GM12891 (cell line): ENCODE results near the gene HAPLN2.

ENCODE experiments used
- PAX5 ChIP-seq: IDR thresholded peaks from 2 replicates; pipeline ENCODE4 v1.6.1; 2011; ENCODE audit warnings: low read length, moderate library complexity, mild to moderate bottlenecking; ENCODE audit not compliant: insufficient read depth, severe bottlenecking
- POLR2A ChIP-seq: IDR thresholded peaks from 2 replicates; pipeline ENCODE4 v1.6.1; 2011; ENCODE audit warnings: low read depth, low read length, control low read depth
- POLR2AphosphoS5 ChIP-seq: IDR thresholded peaks from 2 replicates; pipeline ENCODE4 v1.6.1; 2011; ENCODE audit warnings: low read depth, low read length, control low read depth
- POU2F2 ChIP-seq: IDR thresholded peaks from 2 replicates; pipeline ENCODE4 v1.6.1; 2011; ENCODE audit warnings: low read depth, mild to moderate bottlenecking, control low read depth, low read length, moderate library complexity
- SPI1 ChIP-seq: IDR thresholded peaks from 2 replicates; pipeline ENCODE4 v1.6.1; 2011; ENCODE audit warnings: low read depth, low read length, control low read depth
- TAF1 ChIP-seq: IDR thresholded peaks from 2 replicates; pipeline ENCODE4 v1.6.1; 2011; ENCODE audit warnings: low read depth, low read length, control low read depth

DNA sequence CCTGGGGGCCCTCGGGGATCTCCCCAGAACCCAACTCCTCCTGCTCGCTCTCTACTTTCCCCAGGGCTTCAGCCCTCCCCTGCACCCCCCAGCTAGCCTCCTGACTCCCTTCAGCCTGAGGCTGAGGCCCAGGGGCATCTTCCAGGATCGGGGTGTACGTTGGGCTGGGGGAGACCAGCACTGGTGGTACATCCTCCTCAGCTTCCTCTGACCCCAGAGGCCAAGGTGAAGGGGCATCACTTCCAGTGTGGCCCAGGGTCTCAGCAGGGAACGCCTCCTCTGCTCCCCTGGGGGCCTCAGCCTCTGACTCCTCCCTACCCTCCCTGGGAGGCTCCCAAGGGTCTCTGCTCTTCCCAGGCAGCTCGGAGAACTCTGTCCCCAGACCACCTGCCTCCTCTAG lies 51.1 kb downstream of the HAPLN2 start:
- TF ChIP-seq SPI1 (no peak), POLR2A (no peak), POLR2AphosphoS5 (no peak), TAF1 (no peak), PAX5 (no peak), POU2F2 (no peak)
